ES-I3 (cell line): ENCODE measurements around the gene NTM.
A peak's percentile ranks its signal among the peaks of the same experiment; 100 is the strongest.

Experiments used
- H3K36me3 ChIP-seq: 2 replicates; pipeline ENCODE4 v1.6.1; 2013; ENCODE audit warnings: mild to moderate bottlenecking, low read length, control low read depth, moderate library complexity; ENCODE audit not compliant: insufficient read depth
- H3K4me1 ChIP-seq: 2 replicates; pipeline ENCODE4 v1.6.1; 2013; ENCODE audit warnings: mild to moderate bottlenecking, control low read depth, low read length; ENCODE audit not compliant: insufficient read depth
- H3K9ac ChIP-seq: 2 replicates; pipeline ENCODE4 v1.6.1; 2013; ENCODE audit warnings: low read depth, mild to moderate bottlenecking, low read length, moderate library complexity
- H3K9me3 ChIP-seq: 2 replicates; pipeline ENCODE4 v1.6.1; 2013; ENCODE audit warnings: mild to moderate bottlenecking, low read length, moderate library complexity; ENCODE audit not compliant: control insufficient read depth, insufficient read depth

The NTM gene

DNA sequence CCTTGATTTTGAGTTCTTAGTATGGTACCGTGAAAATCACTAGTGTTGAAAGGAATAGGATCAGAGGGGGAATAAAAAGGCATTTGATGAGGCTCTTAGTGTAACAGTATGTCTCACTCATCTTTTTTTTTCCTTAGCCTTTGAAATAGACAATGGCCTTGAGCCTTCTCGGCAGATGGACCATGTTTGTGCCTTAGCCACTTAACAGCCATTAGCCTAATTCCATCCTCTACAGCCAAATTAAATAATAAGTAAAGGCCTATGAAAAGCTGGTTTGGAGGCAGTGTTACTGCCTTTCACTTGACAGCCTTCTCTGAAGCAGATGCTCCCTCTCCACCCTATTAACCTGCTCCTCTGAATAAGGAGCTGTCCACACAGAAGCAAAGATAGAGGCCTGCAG is 580.7 kb downstream of the NTM start:
- H3K4me1 ChIP-seq, result peaks cover 11% of the 10 kb centered on the region

DNA sequence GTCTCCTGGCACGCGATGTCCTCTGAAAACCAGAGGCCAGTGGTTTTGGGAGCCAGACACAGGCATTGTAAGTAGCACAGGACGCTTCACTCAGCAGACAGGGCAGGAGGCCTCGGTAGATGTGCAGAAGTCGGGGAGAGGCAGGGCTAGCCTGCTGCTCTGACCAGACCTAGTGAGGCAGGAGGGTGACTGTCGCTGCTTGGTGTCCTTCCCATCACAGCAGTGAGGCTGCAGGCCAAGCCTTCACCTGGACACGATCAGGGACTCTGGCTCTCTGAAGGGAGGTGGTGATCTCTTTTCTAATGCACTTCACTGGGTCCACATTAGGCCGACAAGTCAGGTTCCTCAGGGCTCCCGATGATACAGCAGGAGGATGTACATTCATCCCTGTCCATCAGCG is 583.7 kb downstream of the NTM start:
- Histone ChIP-seq H3K9me3 (no peaks in the 10 kb centered on the region; the same call in 1 of the 2 replicates), H3K4me1 (peaks cover 18% of the 10 kb centered on the region), H3K36me3 (no peaks in the 10 kb centered on the region), H3K9ac (no peak overlapping the region)

More for the DNA sequence above, 580.7 kb downstream of the NTM start:
- H3K9me3 ChIP-seq, result no peaks in the 10 kb centered on the region
- H3K36me3 ChIP-seq, result no peaks in the 10 kb centered on the region
- H3K9ac ChIP-seq, result no peak overlapping the region

DNA sequence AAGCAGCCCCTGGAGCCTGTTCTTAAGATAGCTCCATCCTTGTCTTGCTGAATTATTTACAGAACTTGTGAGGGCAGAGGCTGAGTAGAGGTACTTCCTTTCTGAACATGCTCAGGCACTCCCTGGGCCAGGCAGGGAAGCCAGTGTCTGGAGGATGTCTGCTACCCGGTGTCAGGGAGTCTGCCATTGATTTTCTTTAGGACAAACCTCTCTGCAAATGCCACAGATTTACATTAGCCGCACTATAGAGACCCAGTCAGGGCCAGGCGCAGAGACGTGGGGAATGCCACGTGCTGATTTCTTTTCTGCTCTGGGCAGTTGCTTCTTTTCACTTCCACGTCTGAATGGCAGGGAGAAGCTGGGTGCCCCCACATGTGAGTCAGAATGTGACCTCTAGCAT is 585.5 kb downstream of the NTM start:
- H3K9me3 ChIP-seq, result no peaks in the 10 kb centered on the region; the same call in 1 of the 2 replicates
- H3K36me3 ChIP-seq, result no peaks in the 10 kb centered on the region
- peaks cover 18% of the 10 kb centered on the region for H3K4me1 ChIP-seq
- no peak overlapping the region for H3K9ac ChIP-seq

DNA sequence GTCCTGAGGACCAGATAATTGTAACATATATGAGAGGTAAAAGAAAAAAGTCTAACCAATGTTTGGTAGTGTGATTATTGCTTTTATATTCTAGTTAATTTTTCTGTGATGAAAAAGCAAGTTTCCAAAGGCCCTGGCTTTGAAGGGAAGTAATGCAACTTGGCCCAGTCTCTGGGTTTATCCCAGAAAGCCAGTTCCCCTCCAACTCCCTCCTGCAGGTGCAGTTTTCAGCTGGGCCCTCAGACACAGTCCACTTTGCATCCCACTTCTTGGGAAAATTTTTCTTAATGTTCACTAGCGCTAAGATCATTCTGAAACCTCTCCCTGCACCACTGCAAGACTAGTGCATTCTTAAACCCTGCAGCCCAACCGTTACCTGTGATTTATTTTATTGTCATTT is 586.8 kb downstream of the NTM start:
- peaks cover 18% of the 10 kb centered on the region for H3K4me1 ChIP-seq
- no peaks in the 10 kb centered on the region for H3K36me3 ChIP-seq
- H3K9ac ChIP-seq, result no peak overlapping the region
- no peaks in the 10 kb centered on the region; the same call in 1 of the 2 replicates for H3K9me3 ChIP-seq

DNA sequence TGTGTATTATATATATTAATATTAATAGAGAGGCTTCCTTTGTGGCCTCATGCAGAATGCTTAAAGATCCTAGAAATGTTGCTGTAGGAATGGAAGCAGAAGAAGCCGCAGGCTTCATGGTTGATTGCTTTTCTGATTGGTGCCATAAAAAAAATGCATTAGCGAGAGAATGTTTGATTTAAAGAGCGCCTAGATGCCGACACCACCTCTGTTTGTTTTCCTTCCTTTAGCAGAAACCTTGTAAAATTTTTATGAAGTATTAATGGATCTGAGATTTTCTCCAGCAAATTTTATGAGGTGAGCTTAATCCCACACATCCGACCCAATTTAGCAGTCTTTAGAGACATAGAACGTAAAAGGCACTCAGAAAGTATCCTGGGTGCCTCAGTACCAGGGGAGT is 587.5 kb downstream of the NTM start:
- Histone ChIP-seq H3K4me1 (peaks cover 18% of the 10 kb centered on the region), H3K9me3 (no peaks in the 10 kb centered on the region; the same call in 1 of the 2 replicates), H3K36me3 (no peaks in the 10 kb centered on the region), H3K9ac (no peak overlapping the region)

DNA sequence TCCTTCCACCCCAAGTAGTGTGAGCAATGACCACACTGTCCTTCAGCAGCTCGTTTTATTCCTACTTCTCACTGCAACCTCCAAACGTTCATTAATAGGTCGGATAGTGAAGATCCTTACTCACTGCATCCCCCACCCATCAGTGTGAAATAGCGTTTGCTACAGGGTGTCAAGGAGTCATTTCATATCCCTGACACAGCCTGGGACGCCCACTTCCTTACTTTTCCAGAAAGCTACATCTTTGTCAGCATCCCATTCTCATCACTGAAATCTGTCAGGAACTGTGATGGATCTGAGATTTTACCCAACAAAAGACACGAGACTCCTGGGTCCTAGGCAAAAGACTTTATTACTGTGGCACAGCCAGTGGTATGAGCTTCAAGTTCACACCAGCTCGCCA is 592.4 kb downstream of the NTM start:
- H3K4me1 ChIP-seq, result peaks cover 11% of the 10 kb centered on the region
- H3K9me3 ChIP-seq, result no peaks in the 10 kb centered on the region; the same call in 1 of the 2 replicates

DNA sequence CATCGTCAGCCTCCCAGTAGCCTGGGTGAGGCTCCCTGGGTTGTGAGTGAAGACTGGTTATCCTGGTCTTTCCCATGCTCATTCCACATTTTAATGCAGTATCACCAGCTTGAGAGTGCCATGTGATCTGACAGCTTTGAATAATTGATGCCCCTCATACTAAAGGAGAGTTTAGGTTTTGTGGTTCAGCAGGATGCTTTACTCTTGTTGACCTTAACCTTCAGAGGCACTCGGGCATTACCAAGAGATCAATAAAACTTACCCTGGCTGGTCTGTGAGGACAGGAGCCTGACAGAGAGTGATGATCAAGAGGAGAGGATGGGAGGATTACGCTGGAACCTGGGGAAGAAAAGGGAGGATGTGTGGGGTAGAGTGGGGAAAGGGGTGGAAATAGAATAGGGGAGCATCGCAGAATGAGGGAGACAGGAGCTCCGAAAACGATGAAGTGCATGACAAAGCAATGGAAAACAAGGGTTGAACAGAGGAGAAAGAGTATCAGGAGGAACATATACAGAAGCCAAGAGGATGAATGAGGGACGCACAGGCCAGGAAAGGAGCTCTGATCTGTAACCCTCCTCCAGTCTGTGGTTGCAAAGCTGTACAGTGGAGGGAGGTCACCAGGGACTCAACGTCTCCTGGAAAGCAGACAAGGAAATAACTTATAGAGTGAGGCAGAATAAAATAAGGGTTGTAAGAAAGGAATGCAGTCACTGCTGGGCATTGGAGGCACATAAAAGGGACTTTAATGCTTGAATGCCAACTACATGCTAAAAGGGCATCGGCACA is 594.5 kb downstream of the NTM start:
- Histone ChIP-seq H3K36me3 (no peaks in the 10 kb centered on the region), H3K4me1 (peaks cover 11% of the 10 kb centered on the region), H3K9ac (no peak overlapping the region), H3K9me3 (no peaks in the 10 kb centered on the region)

More for the DNA sequence above, 592.4 kb downstream of the NTM start:
- Histone ChIP-seq H3K9ac (no peak overlapping the region), H3K36me3 (no peaks in the 10 kb centered on the region)

DNA sequence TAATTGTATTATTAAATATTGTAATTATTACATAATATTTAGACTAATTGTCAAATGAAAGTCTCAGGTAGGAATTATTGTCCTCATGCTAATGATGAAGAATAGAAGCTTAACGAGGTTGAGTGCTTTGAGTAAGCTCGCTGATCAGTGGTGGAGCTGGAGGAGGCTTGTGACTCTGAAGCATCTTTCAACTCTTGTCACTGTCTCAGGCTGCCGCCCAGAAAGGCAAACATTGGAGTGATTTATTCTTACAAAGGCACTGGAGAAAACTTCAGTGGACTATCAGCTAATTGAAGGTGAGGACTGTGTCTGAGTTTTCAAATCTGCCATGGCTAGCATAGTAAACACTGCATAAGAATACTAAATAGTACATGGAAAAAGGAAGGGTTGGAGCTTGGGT is 595.1 kb downstream of the NTM start:
- H3K9ac ChIP-seq, result no peak overlapping the region
- no peaks in the 10 kb centered on the region for H3K36me3 ChIP-seq
- H3K4me1 ChIP-seq, result peaks cover 11% of the 10 kb centered on the region
- H3K9me3 ChIP-seq, result no peaks in the 10 kb centered on the region

DNA sequence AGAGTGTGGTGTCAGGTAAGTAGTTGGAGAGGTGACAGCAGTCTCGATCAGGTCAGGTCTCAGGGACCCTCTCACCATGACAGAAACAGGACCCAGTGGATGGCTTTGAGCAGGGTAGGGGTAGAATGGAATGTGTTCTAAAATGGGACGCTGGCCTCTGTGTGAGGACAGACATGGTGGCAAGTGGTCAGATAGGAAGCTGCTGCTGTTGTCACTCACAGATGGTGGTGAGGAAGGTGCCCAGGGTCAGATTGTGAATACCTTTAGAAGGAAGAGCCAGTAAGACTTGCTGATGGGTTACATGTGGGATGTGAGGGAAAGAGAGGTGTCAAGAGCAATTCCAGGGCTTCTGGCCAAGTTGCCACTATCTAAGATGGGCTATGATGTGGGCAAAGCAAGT is 596.3 kb downstream of the NTM start:
- H3K4me1 ChIP-seq, result peaks cover 11% of the 10 kb centered on the region
- no peaks in the 10 kb centered on the region for H3K36me3 ChIP-seq
- H3K9ac ChIP-seq, result no peak overlapping the region
- H3K9me3 ChIP-seq, result no peaks in the 10 kb centered on the region

DNA sequence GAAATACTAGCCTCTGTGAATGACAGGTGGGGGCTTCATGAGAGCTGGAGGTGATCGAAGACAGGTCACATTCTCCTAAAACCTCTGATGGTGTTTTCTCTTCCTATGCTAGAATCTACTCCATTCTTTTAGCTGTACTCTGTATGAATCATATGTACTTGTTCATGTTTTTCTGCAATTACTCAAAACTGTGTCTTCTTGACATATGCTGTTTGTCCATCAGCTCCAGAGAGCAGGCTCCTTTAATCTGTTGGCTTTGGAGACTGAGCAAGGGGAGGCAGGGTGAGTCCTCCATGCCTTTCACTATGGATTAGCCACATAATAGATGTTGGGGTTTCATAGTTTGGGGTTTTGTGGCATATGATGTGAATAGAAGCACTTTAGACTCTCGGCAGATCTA is 598.8 kb downstream of the NTM start:
- H3K4me1 ChIP-seq, result peaks cover 11% of the 10 kb centered on the region
- H3K9ac ChIP-seq, result no peak overlapping the region
- no peaks in the 10 kb centered on the region for H3K9me3 ChIP-seq
- no peaks in the 10 kb centered on the region for H3K36me3 ChIP-seq

DNA sequence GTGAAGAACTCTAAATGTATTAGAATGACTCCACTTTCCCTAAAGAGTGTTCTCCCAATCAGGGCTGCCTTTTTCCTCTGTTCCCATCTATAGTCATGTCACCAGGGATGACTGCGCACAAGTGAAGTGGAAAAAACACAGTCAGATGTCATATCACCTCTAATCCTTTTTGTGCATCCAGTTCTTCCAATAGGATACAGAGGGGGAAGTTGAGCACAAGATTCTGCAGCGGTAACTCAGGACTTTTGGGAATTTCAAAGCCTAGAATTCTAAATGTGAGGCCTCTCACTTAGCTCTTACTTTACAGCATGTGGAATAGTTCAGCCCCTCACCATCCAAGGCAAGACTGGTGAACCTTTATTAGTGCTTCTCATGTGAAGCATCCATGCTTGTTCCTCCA is 602.6 kb downstream of the NTM start:
- H3K9ac ChIP-seq, result no peak overlapping the region
- H3K4me1 ChIP-seq, result peaks cover 24% of the 10 kb centered on the region

DNA sequence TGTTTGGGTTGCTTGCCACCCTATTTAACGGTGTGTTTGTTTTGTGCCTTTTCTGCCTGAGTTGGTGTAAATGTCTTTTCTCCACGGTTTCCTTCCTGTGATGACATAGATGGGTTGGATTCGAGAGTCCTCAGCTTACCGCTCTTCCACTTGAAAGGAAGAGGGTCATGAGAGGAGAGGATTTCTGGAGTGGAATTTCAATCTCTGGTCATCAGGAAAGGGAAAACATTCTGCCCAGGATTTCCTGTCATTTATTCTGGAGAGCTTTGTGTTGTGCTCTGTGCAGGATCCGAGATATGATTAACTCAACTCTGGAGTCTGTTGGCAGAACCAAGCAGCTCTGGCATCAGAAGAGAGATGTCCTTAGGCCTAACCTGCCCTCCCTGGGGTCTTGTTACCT is 605.2 kb downstream of the NTM start:
- Histone ChIP-seq H3K36me3 (no peaks in the 10 kb centered on the region), H3K4me1 (peaks cover 44% of the 10 kb centered on the region), H3K9me3 (no peaks in the 10 kb centered on the region), H3K9ac (no peak overlapping the region)

More for the DNA sequence above, 602.6 kb downstream of the NTM start:
- no peaks in the 10 kb centered on the region for H3K9me3 ChIP-seq
- no peaks in the 10 kb centered on the region for H3K36me3 ChIP-seq

DNA sequence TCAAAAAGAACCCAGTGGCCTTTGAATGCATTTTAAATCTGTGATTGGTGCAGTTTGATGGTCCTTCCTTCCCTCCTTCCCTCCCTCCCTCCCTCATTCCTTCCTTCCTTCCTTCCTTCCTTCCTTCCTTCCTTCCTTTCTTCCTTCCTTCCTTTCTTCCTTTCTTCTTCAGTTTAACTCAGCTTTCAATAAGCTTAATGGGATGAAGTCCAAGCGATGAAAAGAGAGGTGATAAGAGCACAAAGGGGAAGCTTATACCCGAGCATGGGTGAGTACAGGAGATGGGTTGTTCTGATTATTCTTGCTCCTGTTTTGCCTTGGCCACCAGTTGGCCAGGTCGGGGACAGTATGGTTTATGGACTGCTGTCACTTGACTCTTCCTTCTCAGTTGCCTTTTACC is 605.6 kb downstream of the NTM start:
- H3K9ac ChIP-seq, result no peak overlapping the region
- no peaks in the 10 kb centered on the region for H3K36me3 ChIP-seq
- H3K4me1 ChIP-seq, result peaks cover 48% of the 10 kb centered on the region
- H3K9me3 ChIP-seq, result no peaks in the 10 kb centered on the region

DNA sequence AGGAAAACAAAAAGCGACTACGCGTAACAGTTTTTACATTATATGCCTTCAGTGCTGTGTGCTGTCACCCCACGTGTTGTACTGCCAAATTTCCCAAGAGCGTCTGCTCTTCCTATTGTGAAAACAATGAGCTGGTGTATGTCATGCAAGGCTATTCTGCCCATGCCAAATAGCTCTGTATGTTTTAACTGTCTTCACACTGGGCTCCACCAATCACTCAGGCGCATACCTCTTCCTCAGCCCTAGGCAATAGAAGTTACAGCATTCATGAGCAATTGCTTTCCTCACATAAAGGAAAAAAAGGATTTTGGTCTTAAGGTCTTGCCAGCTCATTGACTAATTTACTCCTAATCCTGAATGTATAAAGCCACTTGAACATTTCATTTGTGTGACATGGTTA is 606.8 kb downstream of the NTM start:
- H3K9ac ChIP-seq, result no peak overlapping the region

DNA sequence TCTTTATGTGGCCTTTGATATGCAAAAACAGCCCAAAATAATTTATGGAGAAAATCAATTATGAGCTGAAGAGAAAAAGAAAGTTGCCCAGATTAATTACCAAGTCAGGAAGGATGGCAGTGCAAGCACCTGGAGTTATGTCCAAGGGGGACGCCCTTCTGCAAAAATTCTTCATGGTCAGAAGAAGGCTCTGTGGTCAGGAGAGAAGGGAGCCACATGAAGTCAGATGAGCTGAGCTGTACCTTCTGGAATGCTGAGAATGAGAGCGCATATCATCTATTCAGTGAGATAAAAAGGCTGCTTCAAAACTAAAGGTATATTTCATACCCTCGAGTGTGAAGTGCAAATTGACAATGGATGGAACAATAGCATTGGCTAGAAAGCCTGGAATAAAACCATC is 607.4 kb downstream of the NTM start:
- no peaks in the 10 kb centered on the region for H3K36me3 ChIP-seq
- H3K9me3 ChIP-seq, result no peaks in the 10 kb centered on the region
- peaks cover 62% of the 10 kb centered on the region for H3K4me1 ChIP-seq
- peak overlapping the region; percentile 30; the same call in 1 of the 2 replicates for H3K9ac ChIP-seq

More for the DNA sequence above, 606.8 kb downstream of the NTM start:
- H3K9me3 ChIP-seq, result no peaks in the 10 kb centered on the region
- H3K4me1 ChIP-seq, result peaks cover 55% of the 10 kb centered on the region
- no peaks in the 10 kb centered on the region for H3K36me3 ChIP-seq
